ENCODE data around the gene CFAP251. TPM values are rescaled to one million over a fixed set of nuclear protein-coding genes. Genes with fewer than 3 reads are reported as not detected.

The CFAP251 gene
- total RNA-seq, result 1.1 and 5.9 TPM in 2 replicates

GRCh38 chr12:121917950-121918678 lies at the start of gene CFAP251:
CFAP251 (plus strand) TSS chr12:121918592; CDS start chr12:121921306, 2,714 bp downstream.

GRCh38 chr12:121888478-121889273 lies 29.7 kb upstream of the CFAP251 start, which contains the start of gene PSMD9:
PSMD9 (plus strand) TSS chr12:121888790; CDS start chr12:121888857, 67 bp downstream.

GRCh38 chr12:122021822-122022392 lies 103.5 kb downstream of the CFAP251 start, which contains the start of gene BCL7A:
BCL7A (plus strand) TSS chr12:122021884; CDS start chr12:122022092, 208 bp downstream.

Other genes starting within 250 kb of the CFAP251 start
- 0.49 and 0.94 TPM in 2 replicates for gene MORN3, start 248.9 kb upstream of the CFAP251 start, total RNA-seq
- 3.1 and 9.8 TPM in 2 replicates for gene TMEM120B, start 205.8 kb upstream of the CFAP251 start, total RNA-seq
- gene RHOF, start 124.9 kb upstream of the CFAP251 start, total RNA-seq, result 3.9 and 5.8 TPM in 2 replicates
- 2.6 and 6.6 TPM in 2 replicates for gene SETD1B, start 114.6 kb upstream of the CFAP251 start, total RNA-seq
- not detected in 2 replicates for gene HPD, start 59.7 kb upstream of the CFAP251 start, total RNA-seq
- gene PSMD9, start 29.8 kb upstream of the CFAP251 start, total RNA-seq, result 70.3 and 135 TPM in 2 replicates
- 3.2 and 9.7 TPM in 2 replicates for gene BCL7A, start 103.3 kb downstream of the CFAP251 start, total RNA-seq
- gene MLXIP, start 160.2 kb downstream of the CFAP251 start, total RNA-seq, result 12.1 and 35.0 TPM in 2 replicates